HG02763 (cell line): ENCODE measurements around the gene ABCA4.
"Not testable (repeated sequence)": the region's sequence is repeated elsewhere in the genome, so short reads cannot be mapped to it uniquely, and the experiment has no call there.

Experiments
- ATAC-seq: cut with Tn5 transposase; IDR thresholded peaks from one replicate; pipeline ENCODE4 v1.9.1; 2021; ENCODE audit warnings: mild to moderate bottlenecking, moderate library complexity; ENCODE audit not compliant: unreplicated experiment

Gene ABCA4

GRCh38 chr1:94120991-94121390, at the start of gene ABCA4:
TSS of gene ABCA4 (minus strand) at chr1:94121148. CDS start at chr1:94121045, 103 bp downstream.
- ATAC-seq: no peak

GRCh38 chr1:94169126-94169525, 48.2 kb upstream of the ABCA4 start:
- ATAC-seq: no peak

GRCh38 chr1:94165843-94166242, 44.9 kb upstream of the ABCA4 start:
- ATAC-seq: no peak

- ATAC-seq: not testable (repeated sequence)
Observed at GRCh38 chr1:94164885-94165284, 43.9 kb upstream of the ABCA4 start.

GRCh38 chr1:94164121-94164520, 43.2 kb upstream of the ABCA4 start:
- not testable (repeated sequence) for ATAC-seq

GRCh38 chr1:94163249-94163648, 42.3 kb upstream of the ABCA4 start:
- not testable (repeated sequence) for ATAC-seq

GRCh38 chr1:94160811-94161210, 39.9 kb upstream of the ABCA4 start:
- no peak for ATAC-seq

- ATAC-seq: no peak
Observed at GRCh38 chr1:94156096-94156625, 35.2 kb upstream of the ABCA4 start.

GRCh38 chr1:94154989-94155388, 34.0 kb upstream of the ABCA4 start:
- no peak for ATAC-seq

GRCh38 chr1:94153133-94153532, 32.2 kb upstream of the ABCA4 start:
- ATAC-seq: no peak

GRCh38 chr1:94149166-94149565, 28.2 kb upstream of the ABCA4 start:
- not testable (repeated sequence) for ATAC-seq

GRCh38 chr1:94146273-94146672, 25.3 kb upstream of the ABCA4 start:
- no peak for ATAC-seq

- no peak for ATAC-seq
Observed at GRCh38 chr1:94144836-94145235, 23.9 kb upstream of the ABCA4 start.

- no peak for ATAC-seq
Observed at GRCh38 chr1:94143809-94144176, 22.8 kb upstream of the ABCA4 start.

GRCh38 chr1:94143173-94143808, 22.3 kb upstream of the ABCA4 start:
- ATAC-seq: no peak

GRCh38 chr1:94142583-94142982, 21.6 kb upstream of the ABCA4 start:
- no peak for ATAC-seq

- ATAC-seq: no peak
Observed at GRCh38 chr1:94142022-94142421, 21.1 kb upstream of the ABCA4 start.

- ATAC-seq: no peak
Observed at GRCh38 chr1:94132111-94132510, 11.2 kb upstream of the ABCA4 start.

GRCh38 chr1:94130851-94131595, 10.1 kb upstream of the ABCA4 start:
- no peak for ATAC-seq

GRCh38 chr1:94126651-94127050, 5.7 kb upstream of the ABCA4 start:
- no peak for ATAC-seq

- no peak for ATAC-seq
Observed at GRCh38 chr1:94125551-94126514, 4.9 kb upstream of the ABCA4 start.
